GM23248 (cell line): ENCODE measurements around the gene AHCY. TPM values are rescaled to one million over a fixed set of nuclear protein-coding genes. Genes with fewer than 3 reads are reported as not detected.
A peak's percentile ranks its signal among the peaks of the same experiment; 100 is the strongest.

Source experiments
- DNase-seq: peaks from one replicate; pipeline ENCODE4 v3.0.0-alpha.2; 2015
- H2AFZ ChIP-seq: fragments of 200-600 bp; sonication (generic); 2 replicates; pipeline ENCODE4 v1.6.1; 2016; ENCODE audit warnings: antibody characterized with exemption
- H3F3A ChIP-seq: fragments of 200-600 bp; sonication (generic); 2 replicates; pipeline ENCODE4 v1.6.1; 2016; ENCODE audit warnings: mild to moderate bottlenecking, antibody characterized with exemption, mixed run types; ENCODE audit not compliant: insufficient read depth
- H3K27ac ChIP-seq: fragments of 200-600 bp; sonication (generic); 2 replicates; pipeline ENCODE4 v1.5.1; 2016; ENCODE audit warnings: mild to moderate bottlenecking
- H3K27me3 ChIP-seq: fragments of 200-600 bp; sonication (generic); replicated peaks from 2 replicates; pipeline ENCODE4 v1.6.1; 2016; ENCODE audit warnings: mild to moderate bottlenecking; ENCODE audit not compliant: insufficient read depth
- H3K36me3 ChIP-seq: fragments of 200-600 bp; sonication (generic); 2 replicates; pipeline ENCODE4 v1.6.1; 2016; ENCODE audit warnings: low read depth, mild to moderate bottlenecking
- H3K4me1 ChIP-seq: fragments of 200-600 bp; sonication (generic); 2 replicates; pipeline ENCODE4 v1.6.1; 2016; ENCODE audit warnings: mild to moderate bottlenecking; ENCODE audit not compliant: insufficient read depth
- H3K4me2 ChIP-seq: fragments of 200-600 bp; sonication (generic); one replicate; pipeline ENCODE4 v1.6.1; 2016; ENCODE audit warnings: mild to moderate bottlenecking; ENCODE audit not compliant: unreplicated experiment
- H3K4me3 ChIP-seq: fragments of 200-600 bp; sonication (generic); 2 replicates; pipeline ENCODE4 v1.5.1; 2016; ENCODE audit warnings: mild to moderate bottlenecking
- H3K79me2 ChIP-seq: fragments of 200-600 bp; sonication (generic); 2 replicates; pipeline ENCODE4 v1.6.1; 2016; ENCODE audit warnings: mild to moderate bottlenecking; ENCODE audit not compliant: insufficient read depth
- H3K9ac ChIP-seq: fragments of 200-600 bp; sonication (generic); 2 replicates; pipeline ENCODE4 v1.6.1; 2016; ENCODE audit warnings: mild to moderate bottlenecking
- H3K9me2 ChIP-seq: fragments of 200-600 bp; sonication (generic); 2 replicates; pipeline ENCODE4 v1.6.1; 2016; ENCODE audit warnings: mixed run types, mild to moderate bottlenecking, moderate library complexity; ENCODE audit not compliant: insufficient read depth
- H3K9me3 ChIP-seq: fragments of 200-600 bp; sonication (generic); one replicate; pipeline ENCODE4 v1.6.1; 2017; ENCODE audit warnings: low read depth
- H4K20me1 ChIP-seq: fragments of 200-600 bp; sonication (generic); 2 replicates; pipeline ENCODE4 v1.6.0; 2016; ENCODE audit not compliant: insufficient read depth
- EZH2 ChIP-seq: fragments of 200-600 bp; sonication (generic); IDR thresholded peaks from 2 replicates; pipeline ENCODE4 v1.6.1; 2018; ENCODE audit warnings: antibody characterized with exemption, mild to moderate bottlenecking; ENCODE audit not compliant: insufficient read depth, poor library complexity, severe bottlenecking
- EZH2phosphoT487 ChIP-seq: fragments of 200-600 bp; sonication (generic); IDR thresholded peaks from 2 replicates; pipeline ENCODE4 v1.6.1; 2018; ENCODE audit warnings: antibody characterized with exemption, moderate library complexity, mild to moderate bottlenecking, low read depth; ENCODE audit not compliant: insufficient read depth
- WGBS, 2 experiments: methylation state at CpG; one replicate each; pipeline ENCODE4 v1.1.6; 2015 to 2017; ENCODE audit warnings: low lambda C conversion rate in 2 of 2, low coverage in 1 of 2; ENCODE audit errors: missing lambda C conversion rate in 2 of 2; 5-methylcytosine and 5-hydroxymethylcytosine counted together
- in situ Hi-C: fragments of 300-500 bp; cut with MboI; formaldehyde crosslinking; loops from 2 replicates; pipeline ENCODE4 v1.15.0; 2020
- polyA plus RNA-seq: library from polyadenylated mRNA; unstranded; fragments of >200 nt; fragmentation: Nextera tagmentation; extraction: Ambion mirVana; gene quantifications from 2 replicates; pipeline ENCODE4 v1.2.1, GENCODE V29; 2016
- total RNA-seq: library from RNA; depleted of rRNA; stranded (reverse); fragments of >200 nt; shearing (Covaris generic); gene quantifications from 2 replicates; pipeline ENCODE4 v1.2.3, GENCODE V29; 2014

AHCY gene
- total and polyA plus RNA-seq, 2 experiments from 2014 or later: 53.7 to 115 TPM

DNA sequence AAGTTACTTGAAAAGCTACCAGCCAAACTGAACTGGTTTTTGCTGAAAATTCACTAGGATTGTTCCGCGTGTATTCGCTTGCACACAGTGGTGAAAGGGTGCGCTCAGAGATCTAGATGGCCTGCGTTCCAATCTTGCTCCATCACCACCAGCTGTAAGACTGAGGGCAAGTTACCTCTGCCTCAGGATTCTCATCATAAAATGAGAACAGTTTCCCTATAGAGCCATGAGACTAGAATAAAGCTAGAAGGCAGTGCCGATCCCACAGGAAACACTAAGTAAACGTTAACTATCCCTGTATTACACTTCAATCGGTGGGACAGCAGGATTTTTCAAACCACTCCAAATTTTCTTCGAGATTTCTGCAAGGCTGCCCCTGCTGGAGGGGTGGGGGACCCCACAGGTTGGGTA lies 838 bp downstream of the AHCY start:
- Histone ChIP-seq H3F3A (peaks cover 7% of the 10 kb centered on the region; the same call in 1 of the 2 replicates), H3K27me3 (no peaks in the 10 kb centered on the region), H3K9ac (peak overlapping the region; percentile 96), H3K4me2 (peak overlapping the region; percentile 85), H3K9me2 (no peaks in the 10 kb centered on the region), H4K20me1 (no peaks in the 10 kb centered on the region), H3K79me2 (peaks cover 41% of the 10 kb centered on the region), H2AFZ (peak overlapping the region; percentile 80), H3K36me3 (no peaks in the 10 kb centered on the region), H3K4me1 (peaks cover 12% of the 10 kb centered on the region), H3K4me3 (peak overlapping the region; percentile 88), H3K27ac (peak overlapping the region; percentile 95), H3K9me3 (no peaks in the 10 kb centered on the region)
- WGBS, 2 experiments: 3 to 6% methylated on average over 9 of the region's 9 CpGs
- in situ Hi-C loops: loop anchor here (25.0 kb wide), 1 partner anchor 410 kb away; the partner anchor contains the start of gene TP53INP2
- TF ChIP-seq EZH2phosphoT487: no peak
- no peak for TF ChIP-seq EZH2
- peak; percentile 76 for DNase-seq

DNA sequence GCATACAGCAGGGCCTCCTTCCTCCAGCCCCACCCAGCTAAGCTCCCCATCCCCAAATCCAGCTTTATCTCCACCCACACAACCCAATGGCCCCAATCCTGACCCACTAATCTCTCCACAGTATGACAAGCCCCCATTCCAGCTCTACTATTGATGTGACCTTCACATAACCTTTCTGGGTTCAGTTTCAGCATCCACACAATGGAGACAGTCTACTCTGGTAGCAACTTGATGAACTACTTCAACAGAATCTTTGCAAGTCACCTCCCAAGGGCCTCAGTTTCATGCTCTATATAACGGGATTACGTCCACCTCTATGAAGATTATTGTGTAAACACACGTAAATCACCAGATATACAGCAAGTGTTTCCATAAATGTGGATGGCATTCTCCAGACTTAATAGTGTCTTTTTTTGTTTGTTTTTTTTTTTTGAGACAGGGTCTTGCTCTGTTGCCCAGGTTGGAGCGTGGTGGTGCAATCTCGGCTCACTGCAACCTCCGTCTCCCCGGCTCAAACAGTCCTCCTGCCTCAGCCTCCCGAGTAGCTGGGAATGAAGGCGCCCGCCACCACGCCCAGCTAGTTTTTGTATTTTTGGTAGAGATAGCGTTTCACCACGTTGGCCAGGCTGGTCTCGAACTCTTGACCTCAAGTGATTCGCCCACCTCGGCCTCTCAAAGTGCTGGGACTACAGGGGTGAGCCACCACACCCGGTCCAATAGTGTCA lies 1.4 kb downstream of the AHCY start:
- DNase-seq: no peak
- Histone ChIP-seq H3K27me3 (no peaks in the 10 kb centered on the region), H3F3A (peaks cover 7% of the 10 kb centered on the region; the same call in 1 of the 2 replicates), H3K4me2 (peak overlapping the region; percentile 85), H3K9me2 (no peaks in the 10 kb centered on the region), H4K20me1 (no peaks in the 10 kb centered on the region), H3K36me3 (no peaks in the 10 kb centered on the region), H3K9ac (peak overlapping the region; percentile 96), H3K4me3 (peak overlapping the region; percentile 88), H3K27ac (peak overlapping the region; percentile 95), H3K9me3 (no peaks in the 10 kb centered on the region), H3K79me2 (peaks cover 45% of the 10 kb centered on the region), H2AFZ (peak overlapping the region; percentile 80; the same call in 1 of the 2 replicates), H3K4me1 (peaks cover 12% of the 10 kb centered on the region)
- TF ChIP-seq EZH2phosphoT487 (no peak), EZH2 (no peak)
- WGBS, 2 experiments: 73 to 75% methylated on average over 17 of the region's 17 CpGs
- in situ Hi-C loops: loop anchor here (25.0 kb wide), 1 partner anchor 411 kb away; the partner anchor contains the start of gene TP53INP2

DNA sequence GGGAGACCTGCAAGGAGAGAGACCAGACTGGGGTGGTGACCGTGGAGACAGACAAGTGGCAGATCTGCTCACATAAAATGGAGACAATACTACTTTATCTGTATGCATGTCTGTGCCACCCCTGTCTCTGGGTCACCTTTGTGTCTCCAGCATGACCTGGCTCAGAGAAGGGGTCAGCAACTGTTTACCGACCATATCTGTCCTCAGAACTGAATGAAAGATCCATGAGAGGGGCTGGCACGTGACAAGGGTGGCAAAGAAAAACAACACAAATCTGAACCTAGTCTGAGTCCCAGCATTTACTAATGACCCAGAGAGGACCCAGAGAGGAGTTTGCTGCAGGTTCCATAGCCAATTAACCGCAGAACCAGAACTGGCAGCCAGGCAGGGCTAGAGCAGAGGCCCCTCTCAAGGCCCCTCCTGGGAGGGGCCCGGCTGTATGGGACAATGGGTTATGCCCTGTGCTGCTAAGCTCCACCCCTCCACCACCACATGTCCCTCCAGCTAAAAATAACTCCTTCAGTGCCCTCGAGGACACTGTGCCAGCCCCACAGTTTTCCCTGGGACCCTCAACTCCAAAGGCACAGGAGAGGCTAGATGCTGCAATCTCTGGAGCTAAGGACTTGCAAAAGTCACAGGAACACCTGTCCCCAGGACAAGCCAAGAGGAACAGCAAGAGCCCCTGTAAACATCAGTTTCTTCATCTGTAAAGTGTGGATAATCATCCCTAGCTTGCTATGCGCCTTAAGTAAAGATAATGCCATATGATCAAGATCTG lies 2.2 kb downstream of the AHCY start:
- no peaks in the 10 kb centered on the region for H4K20me1 ChIP-seq
- H3K36me3 ChIP-seq: no peaks in the 10 kb centered on the region
- no peak overlapping the region for H3K4me3 ChIP-seq
- H3K9me3 ChIP-seq: no peaks in the 10 kb centered on the region
- peak; percentile 23 for DNase-seq
- H3K27me3 ChIP-seq: no peaks in the 10 kb centered on the region
- WGBS, 2 experiments: 50 to 55% methylated on average over 7 of the region's 7 CpGs
- peaks cover 53% of the 10 kb centered on the region for H3K79me2 ChIP-seq
- no peak overlapping the region for H3K27ac ChIP-seq
- in situ Hi-C loops: loop anchor here (25.0 kb wide), 1 partner anchor 411 kb away; the partner anchor contains the start of gene TP53INP2
- H3F3A ChIP-seq: peaks cover 7% of the 10 kb centered on the region; the same call in 1 of the 2 replicates
- H3K4me2 ChIP-seq: peak overlapping the region; percentile 85
- no peak overlapping the region for H2AFZ ChIP-seq
- no peak overlapping the region for H3K9ac ChIP-seq
- no peaks in the 10 kb centered on the region for H3K9me2 ChIP-seq
- TF ChIP-seq EZH2: no peak
- no peak for TF ChIP-seq EZH2phosphoT487
- H3K4me1 ChIP-seq: peaks cover 12% of the 10 kb centered on the region

DNA sequence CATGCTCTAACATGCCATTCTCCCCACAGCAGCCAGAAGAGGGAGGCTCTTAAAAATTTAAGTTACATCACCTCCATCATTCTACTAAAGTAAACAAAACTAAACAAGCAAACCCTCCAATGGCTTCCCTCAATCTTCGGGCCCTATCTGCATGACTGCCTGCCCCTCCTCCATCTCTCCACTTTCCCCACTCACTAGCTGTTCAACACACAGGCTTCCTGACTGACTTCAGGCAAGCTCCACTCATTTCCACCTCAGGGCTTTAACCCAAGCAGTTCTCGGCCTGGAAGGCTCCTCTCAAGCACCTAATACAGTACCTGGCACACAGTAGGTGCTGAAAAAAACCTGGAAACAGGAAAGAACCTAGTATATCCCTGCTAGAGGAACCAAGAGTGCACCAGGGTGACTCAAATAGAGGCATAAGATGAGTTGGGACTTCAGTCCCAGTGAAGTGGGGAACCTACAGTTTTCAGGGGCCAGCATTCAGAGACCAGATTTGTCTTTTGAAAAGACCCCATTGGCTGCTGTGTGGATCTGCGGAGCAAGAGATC lies 2.8 kb downstream of the AHCY start:
- no peaks in the 10 kb centered on the region for H3K27me3 ChIP-seq
- H3K79me2 ChIP-seq: peaks cover 59% of the 10 kb centered on the region
- peaks cover 7% of the 10 kb centered on the region; the same call in 1 of the 2 replicates for H3F3A ChIP-seq
- no peaks in the 10 kb centered on the region for H3K36me3 ChIP-seq
- no peak overlapping the region for H3K27ac ChIP-seq
- peaks cover 12% of the 10 kb centered on the region for H3K4me1 ChIP-seq
- no peak overlapping the region for H3K9ac ChIP-seq
- no peaks in the 10 kb centered on the region for H3K9me3 ChIP-seq
- no peaks in the 10 kb centered on the region for H3K9me2 ChIP-seq
- in situ Hi-C loops: loop anchor here (25.0 kb wide), 1 partner anchor 412 kb away; the partner anchor contains the start of gene TP53INP2
- H3K4me3 ChIP-seq: no peak overlapping the region
- DNase-seq: peak; percentile 27
- TF ChIP-seq EZH2 (no peak), EZH2phosphoT487 (no peak)
- no peaks in the 10 kb centered on the region for H4K20me1 ChIP-seq
- H2AFZ ChIP-seq: no peak overlapping the region
- H3K4me2 ChIP-seq: no peak overlapping the region
- 94 to 97% methylated on average over 3 of the region's 3 CpGs for WGBS, 2 experiments
